ENCODE data around the gene VSNL1. TPM values are rescaled to one million over a fixed set of nuclear protein-coding genes. Genes with fewer than 3 reads are reported as not detected.

Gene VSNL1
- polyA plus RNA-seq, 1 of the 3 experiments (the other 2 are of a cell fraction), result 1.3 TPM

DNA sequence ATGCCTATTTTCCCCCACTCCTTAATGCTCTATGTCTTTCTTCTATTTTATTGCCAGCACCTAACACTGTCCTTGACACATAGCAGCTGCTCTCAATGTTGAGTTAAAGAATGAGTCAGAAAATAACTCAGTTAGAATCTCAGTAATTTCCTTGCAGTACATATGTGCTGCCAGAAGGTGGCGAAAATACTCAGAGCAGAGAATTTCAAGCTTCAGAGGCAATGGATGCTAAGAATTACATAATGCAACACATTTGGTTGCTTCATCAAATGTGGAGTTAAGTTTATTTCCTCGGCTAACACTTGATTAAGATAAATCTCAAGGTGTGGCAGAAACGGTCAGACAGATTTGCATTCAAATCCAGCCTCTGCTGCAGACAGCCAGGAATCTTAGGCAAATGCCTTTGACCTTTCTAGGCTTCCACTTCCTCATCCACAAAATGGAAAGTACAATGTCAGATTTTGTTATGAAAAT lies 105.6 kb downstream of the VSNL1 start (continued):
- TF ChIP-seq CTCF (IDR thresholded peaks at IDR 0.05), result peak; percentile 96
- TF ChIP-seq NFIC (IDR thresholded peaks at IDR 0.05; ENCODE audit: borderline replicate concordance), result peak; percentile 5; the same call in 1 of the 2 replicates

DNA sequence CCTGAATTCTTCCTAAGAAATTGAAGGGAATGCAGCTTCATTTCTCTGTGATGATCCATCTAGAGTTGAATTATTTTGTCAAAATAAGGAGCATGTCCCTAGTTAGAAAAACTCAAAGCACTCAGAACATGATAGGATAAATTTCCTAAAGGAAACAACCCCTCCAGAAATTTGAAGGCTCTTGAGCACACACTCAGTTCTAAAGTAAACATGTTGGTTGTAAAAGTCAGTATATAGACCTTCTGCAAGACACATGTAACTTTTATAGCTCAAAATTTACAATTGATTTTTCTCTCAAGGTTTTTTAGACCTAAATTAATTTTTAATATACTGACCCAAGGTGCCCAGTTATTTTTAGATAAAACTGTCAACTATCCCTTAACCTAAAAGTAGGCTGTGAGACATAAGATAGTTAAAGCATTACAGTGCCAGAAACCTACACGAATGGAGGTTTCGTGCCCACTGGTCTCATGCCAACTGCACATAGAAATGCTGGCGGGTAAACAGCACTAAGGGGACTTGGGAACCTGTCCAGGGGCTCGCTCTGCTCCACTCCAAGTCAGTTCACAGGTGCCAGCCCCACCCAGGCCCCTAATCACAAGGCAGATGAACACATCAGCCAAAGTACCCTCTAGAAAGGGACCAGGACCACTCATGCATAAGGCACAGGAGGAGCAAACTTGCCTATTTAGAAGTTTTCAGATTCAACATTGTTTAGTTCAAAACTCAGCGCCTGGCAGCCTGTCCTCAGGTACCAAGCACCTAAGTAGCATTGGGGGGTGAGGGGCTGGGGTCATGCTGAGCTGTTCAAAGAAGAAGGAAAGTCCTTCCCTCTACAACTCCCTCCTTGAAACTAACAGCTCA lies 106.6 kb downstream of the VSNL1 start:
- no peak overlapping the region for H3K9ac ChIP-seq
- no peaks in the 10 kb centered on the region for H4K20me1 ChIP-seq (ENCODE audit: insufficient read depth)
- TF ChIP-seq CHD2 (IDR thresholded peaks at IDR 0.05; ENCODE audit: low read length, partially characterized antibody), result no peak
- TF ChIP-seq MEF2A (IDR thresholded peaks at IDR 0.05; ENCODE audit: borderline replicate concordance, low read depth), result no peak
- TF ChIP-seq NFIC (IDR thresholded peaks at IDR 0.05; ENCODE audit: borderline replicate concordance), result no peak
- no peak for TF ChIP-seq MAX (IDR thresholded peaks at IDR 0.05; ENCODE audit: low read depth)
- TF ChIP-seq TAF1 (IDR thresholded peaks at IDR 0.05; ENCODE audit: borderline replicate concordance, low read depth, low read length), result no peak
- WGBS (ENCODE audit: low lambda C conversion rate), result 84% methylated on average over 5 of the region's 5 CpGs
- no peak overlapping the region for H3K4me2 ChIP-seq
- H3K27ac ChIP-seq (ENCODE audit: low read depth in 2 of 2, low read length in 1 of 2), result no peak overlapping the region
- peaks cover 11% of the 10 kb centered on the region for H3F3A ChIP-seq (replicated peaks; ENCODE audit: insufficient read depth)
- H3K4me3 ChIP-seq (ENCODE audit: low read depth in 2 of 2, low read length in 1 of 2), result no peak overlapping the region
- peaks cover 0 to 30% of the 10 kb centered on the region in 2 experiments; a peak in 2 of 4 replicates for H3K4me1 ChIP-seq (ENCODE audit: control insufficient read depth in 1 of 2, insufficient read depth in 2 of 2, low read depth in 1 of 2, low read length in 1 of 2)
- H3K9me2 ChIP-seq, result no peaks in the 10 kb centered on the region
- no peak for DNase-seq
- H3K36me3 ChIP-seq (replicated peaks in 1 of 2; ENCODE audit: control insufficient read depth in 1 of 2, insufficient read depth in 2 of 2, low read length in 1 of 2), result no peaks in the 10 kb centered on the region
- ChIA-PET CTCF (interaction anchor here (0.5 to 23.6 kb wide), 28 partner anchors 9 to 991 kb away, joined by 3 to 471 read pairs (median 5); partner anchors contain the start of genes RAD51AP2 and VSNL1), POLR2A (no interaction called here)
- no peaks in the 10 kb centered on the region for H3K27me3 ChIP-seq (ENCODE audit: insufficient read depth)
- peak overlapping the region; percentile 37; the same call in 1 of the 2 replicates for H2AFZ ChIP-seq (ENCODE audit: low read depth)
- H3K9me3 ChIP-seq, result no peaks in the 10 kb centered on the region
- H3K79me2 ChIP-seq (ENCODE audit: insufficient read depth), result no peaks in the 10 kb centered on the region

GRCh38 chr2:17648581-17648980 lies 108.1 kb downstream of the VSNL1 start:
- peaks cover 0 to 21% of the 10 kb centered on the region in 2 experiments; a peak in 2 of 4 replicates for H3K4me1 ChIP-seq (ENCODE audit: control insufficient read depth in 1 of 2, insufficient read depth in 2 of 2, low read depth in 1 of 2, low read length in 1 of 2)
- H2AFZ ChIP-seq (ENCODE audit: low read depth), result no peak overlapping the region
- ChIA-PET CTCF (interaction anchor here (4.5 to 23.6 kb wide), 2 partner anchors 14 to 21 kb away, joined by 60 to 471 read pairs; no protein-coding TSS in a partner anchor), POLR2A (no interaction called here)
- H3K79me2 ChIP-seq (ENCODE audit: insufficient read depth), result no peaks in the 10 kb centered on the region
- no peaks in the 10 kb centered on the region for H3K27me3 ChIP-seq (ENCODE audit: insufficient read depth)
- H3K9me2 ChIP-seq, result no peaks in the 10 kb centered on the region
- no peak overlapping the region for H3K4me3 ChIP-seq (ENCODE audit: low read depth in 2 of 2, low read length in 1 of 2)
- no peaks in the 10 kb centered on the region for H3K36me3 ChIP-seq (replicated peaks in 1 of 2; ENCODE audit: control insufficient read depth in 1 of 2, insufficient read depth in 2 of 2, low read length in 1 of 2)
- no peaks in the 10 kb centered on the region for H4K20me1 ChIP-seq (ENCODE audit: insufficient read depth)
- 94% methylated on average over 1 of the region's 1 CpG for WGBS (ENCODE audit: low lambda C conversion rate)
- no peak overlapping the region for H3K27ac ChIP-seq (ENCODE audit: low read depth in 2 of 2, low read length in 1 of 2)
- no peak overlapping the region for H3K4me2 ChIP-seq
- no peaks in the 10 kb centered on the region for H3K9me3 ChIP-seq
- no peak overlapping the region for H3K9ac ChIP-seq
- H3F3A ChIP-seq (replicated peaks; ENCODE audit: insufficient read depth), result peaks cover 2% of the 10 kb centered on the region
- no peak for DNase-seq
- TF ChIP-seq MAX (IDR thresholded peaks at IDR 0.05; ENCODE audit: low read depth), result no peak
- TF ChIP-seq RXRA (IDR thresholded peaks at IDR 0.05; ENCODE audit: borderline replicate concordance, low read depth), result no peak
- no peak for TF ChIP-seq GATA2 (CRISPR knock-in tag; IDR thresholded peaks at IDR 0.05)
- TF ChIP-seq RAD21 (IDR thresholded peaks at IDR 0.05; ENCODE audit: low read length), result no peak
- TF ChIP-seq SMC3 (IDR thresholded peaks at IDR 0.05; ENCODE audit: low read depth, low read length), result no peak
- no peak for TF ChIP-seq USF1 (IDR thresholded peaks at IDR 0.05; ENCODE audit: borderline replicate concordance, low read depth)
- no peak for TF ChIP-seq USF2 (IDR thresholded peaks at IDR 0.05; ENCODE audit: borderline replicate concordance, low read depth, low read length)
- TF ChIP-seq RCOR1 (IDR thresholded peaks at IDR 0.05; ENCODE audit: low read length), result no peak
- TF ChIP-seq POLR2AphosphoS5 (IDR thresholded peaks at IDR 0.05; ENCODE audit: low read depth, low read length), result no peak
- TF ChIP-seq, protein P1, sequence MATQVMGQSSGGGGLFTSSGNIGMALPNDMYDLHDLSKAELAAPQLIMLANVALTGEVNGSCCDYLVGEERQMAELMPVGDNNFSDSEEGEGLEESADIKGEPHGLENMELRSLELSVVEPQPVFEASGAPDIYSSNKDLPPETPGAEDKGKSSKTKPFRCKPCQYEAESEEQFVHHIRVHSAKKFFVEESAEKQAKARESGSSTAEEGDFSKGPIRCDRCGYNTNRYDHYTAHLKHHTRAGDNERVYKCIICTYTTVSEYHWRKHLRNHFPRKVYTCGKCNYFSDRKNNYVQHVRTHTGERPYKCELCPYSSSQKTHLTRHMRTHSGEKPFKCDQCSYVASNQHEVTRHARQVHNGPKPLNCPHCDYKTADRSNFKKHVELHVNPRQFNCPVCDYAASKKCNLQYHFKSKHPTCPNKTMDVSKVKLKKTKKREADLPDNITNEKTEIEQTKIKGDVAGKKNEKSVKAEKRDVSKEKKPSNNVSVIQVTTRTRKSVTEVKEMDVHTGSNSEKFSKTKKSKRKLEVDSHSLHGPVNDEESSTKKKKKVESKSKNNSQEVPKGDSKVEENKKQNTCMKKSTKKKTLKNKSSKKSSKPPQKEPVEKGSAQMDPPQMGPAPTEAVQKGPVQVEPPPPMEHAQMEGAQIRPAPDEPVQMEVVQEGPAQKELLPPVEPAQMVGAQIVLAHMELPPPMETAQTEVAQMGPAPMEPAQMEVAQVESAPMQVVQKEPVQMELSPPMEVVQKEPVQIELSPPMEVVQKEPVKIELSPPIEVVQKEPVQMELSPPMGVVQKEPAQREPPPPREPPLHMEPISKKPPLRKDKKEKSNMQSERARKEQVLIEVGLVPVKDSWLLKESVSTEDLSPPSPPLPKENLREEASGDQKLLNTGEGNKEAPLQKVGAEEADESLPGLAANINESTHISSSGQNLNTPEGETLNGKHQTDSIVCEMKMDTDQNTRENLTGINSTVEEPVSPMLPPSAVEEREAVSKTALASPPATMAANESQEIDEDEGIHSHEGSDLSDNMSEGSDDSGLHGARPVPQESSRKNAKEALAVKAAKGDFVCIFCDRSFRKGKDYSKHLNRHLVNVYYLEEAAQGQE (IDR thresholded peaks at IDR 0.05; ENCODE audit: low read depth, low read length), result no peak

Measured in SK-N-SH (cell line).